HUES64 (cell line): ENCODE data around the gene RAB4A.

ENCODE experiments used
- H3K27ac ChIP-seq: 2 replicates; pipeline ENCODE4 v1.7.0; 2013; ENCODE audit warnings: low read depth, low read length, inconsistent platforms
- H3K27me3 ChIP-seq: 2 replicates; pipeline ENCODE4 v1.6.1; 2013; ENCODE audit warnings: mild to moderate bottlenecking, low read length; ENCODE audit not compliant: insufficient read depth
- H3K36me3 ChIP-seq: 2 replicates; pipeline ENCODE4 v1.6.1; 2013; ENCODE audit warnings: mild to moderate bottlenecking, low read length; ENCODE audit not compliant: insufficient read depth
- H3K4me1 ChIP-seq: 2 replicates; pipeline ENCODE4 v1.6.1; 2013; ENCODE audit warnings: mild to moderate bottlenecking, low read length, moderate library complexity; ENCODE audit not compliant: insufficient read depth
- H3K4me3 ChIP-seq: 2 replicates; pipeline ENCODE4 v1.5.1; 2013; ENCODE audit warnings: mild to moderate bottlenecking, low read length, moderate library complexity
- H3K9ac ChIP-seq: 2 replicates; pipeline ENCODE4 v1.6.1; 2013; ENCODE audit warnings: mild to moderate bottlenecking, low read depth, low read length
- H3K9me3 ChIP-seq: 2 replicates; pipeline ENCODE4 v1.6.1; 2013; ENCODE audit warnings: low read depth, low read length; ENCODE audit not compliant: insufficient read depth
- WGBS: fragments of 150-250, 120-280 bp; methylation state at CpG from one replicate; pipeline ENCODE4 v1.1.7; 2013; ENCODE audit warnings: missing lambda C conversion rate; 5-methylcytosine and 5-hydroxymethylcytosine counted together

The RAB4A gene

GRCh38 chr1:229244091-229244490, 26.8 kb upstream of the RAB4A start:
- Histone ChIP-seq H3K27ac (no peak overlapping the region), H3K27me3 (no peaks in the 10 kb centered on the region), H3K9me3 (peaks cover 10% of the 10 kb centered on the region; the same call in 1 of the 2 replicates), H3K9ac (no peak overlapping the region), H3K4me1 (peaks cover 6% of the 10 kb centered on the region; the same call in 1 of the 2 replicates), H3K4me3 (no peak overlapping the region), H3K36me3 (no peaks in the 10 kb centered on the region)
- WGBS = 97% methylated on average over 2 of the region's 3 CpGs

- Histone ChIP-seq H3K9ac (no peak overlapping the region), H3K36me3 (no peaks in the 10 kb centered on the region), H3K27me3 (no peaks in the 10 kb centered on the region; the same call in 1 of the 2 replicates), H3K27ac (no peak overlapping the region), H3K9me3 (peaks cover 10% of the 10 kb centered on the region; the same call in 1 of the 2 replicates), H3K4me3 (no peak overlapping the region), H3K4me1 (peaks cover 17% of the 10 kb centered on the region)
- no CpG with 5 or more reads among the region's 2 CpGs for WGBS
Measured at GRCh38 chr1:229247871-229248270, 23.0 kb upstream of the RAB4A start.

GRCh38 chr1:229248821-229249817, 21.8 kb upstream of the RAB4A start:
- Histone ChIP-seq H3K9ac (no peak overlapping the region), H3K36me3 (no peaks in the 10 kb centered on the region), H3K4me1 (peaks cover 26% of the 10 kb centered on the region), H3K27me3 (no peaks in the 10 kb centered on the region; the same call in 1 of the 2 replicates), H3K9me3 (peaks cover under 1% of the 10 kb centered on the region; the same call in 1 of the 2 replicates), H3K4me3 (no peak overlapping the region), H3K27ac (no peak overlapping the region)
- 62% methylated on average over 10 of the region's 10 CpGs for WGBS

GRCh38 chr1:229249854-229250644, 20.9 kb upstream of the RAB4A start:
- no peak overlapping the region for H3K27ac ChIP-seq
- H3K4me1 ChIP-seq = peaks cover 26% of the 10 kb centered on the region
- no peaks in the 10 kb centered on the region; the same call in 1 of the 2 replicates for H3K27me3 ChIP-seq

GRCh38 chr1:229251185-229251584, 19.7 kb upstream of the RAB4A start:
- 87% methylated on average over 5 of the region's 5 CpGs for WGBS
- Histone ChIP-seq H3K27me3 (no peaks in the 10 kb centered on the region; the same call in 1 of the 2 replicates), H3K4me1 (peaks cover 26% of the 10 kb centered on the region), H3K4me3 (no peak overlapping the region), H3K27ac (no peak overlapping the region), H3K9ac (no peak overlapping the region), H3K36me3 (no peaks in the 10 kb centered on the region), H3K9me3 (no peaks in the 10 kb centered on the region)

More at GRCh38 chr1:229249854-229250644, 20.9 kb upstream of the RAB4A start:
- Histone ChIP-seq H3K9me3 (no peaks in the 10 kb centered on the region), H3K36me3 (no peaks in the 10 kb centered on the region), H3K4me3 (no peak overlapping the region), H3K9ac (no peak overlapping the region)
- 85% methylated on average over 6 of the region's 6 CpGs for WGBS

- WGBS = 84% methylated on average over 12 of the region's 12 CpGs
- H3K4me1 ChIP-seq = peaks cover 26% of the 10 kb centered on the region
- H3K4me3 ChIP-seq = no peak overlapping the region; the same call in 1 of the 2 replicates
- no peak overlapping the region for H3K9ac ChIP-seq
- no peak overlapping the region for H3K27ac ChIP-seq
- H3K36me3 ChIP-seq = no peaks in the 10 kb centered on the region
- no peaks in the 10 kb centered on the region; the same call in 1 of the 2 replicates for H3K27me3 ChIP-seq
- H3K9me3 ChIP-seq = no peaks in the 10 kb centered on the region
Measured at GRCh38 chr1:229252228-229252984, 18.5 kb upstream of the RAB4A start.

- Histone ChIP-seq H3K4me3 (0 out of 2 replicates have a peak overlapping the region, but pooled peaks have one; percentile 6), H3K27ac (peak overlapping the region; percentile 59), H3K9ac (no peak overlapping the region; the same call in 1 of the 2 replicates), H3K4me1 (peaks cover 26% of the 10 kb centered on the region), H3K27me3 (no peaks in the 10 kb centered on the region; the same call in 1 of the 2 replicates), H3K36me3 (no peaks in the 10 kb centered on the region), H3K9me3 (no peaks in the 10 kb centered on the region)
- WGBS = 20% methylated on average over 12 of the region's 13 CpGs
Measured at GRCh38 chr1:229253151-229253974, 17.5 kb upstream of the RAB4A start.

GRCh38 chr1:229254910-229255541, 15.9 kb upstream of the RAB4A start:
- H3K27me3 ChIP-seq = no peaks in the 10 kb centered on the region; the same call in 1 of the 2 replicates
- H3K4me3 ChIP-seq = no peak overlapping the region
- H3K9ac ChIP-seq = no peak overlapping the region
- no peaks in the 10 kb centered on the region for H3K36me3 ChIP-seq
- WGBS = 92% methylated on average over 1 of the region's 1 CpG
- H3K9me3 ChIP-seq = no peaks in the 10 kb centered on the region
- peaks cover 18% of the 10 kb centered on the region for H3K4me1 ChIP-seq
- no peak overlapping the region for H3K27ac ChIP-seq

GRCh38 chr1:229258031-229258756, 12.7 kb upstream of the RAB4A start:
- H3K9ac ChIP-seq = no peak overlapping the region
- no peak overlapping the region for H3K4me3 ChIP-seq
- WGBS = 22% methylated on average over 4 of the region's 4 CpGs
- no peaks in the 10 kb centered on the region for H3K9me3 ChIP-seq
- H3K27me3 ChIP-seq = no peaks in the 10 kb centered on the region
- no peak overlapping the region for H3K27ac ChIP-seq
- H3K4me1 ChIP-seq = peaks cover 6% of the 10 kb centered on the region
- H3K36me3 ChIP-seq = no peaks in the 10 kb centered on the region
